Left lung (tissue), 10 donors: Measurements from ENCODE around the gene PEX26. TPM values are rescaled to one million over a fixed set of nuclear protein-coding genes. Genes with fewer than 3 reads are reported as not detected.
A peak's percentile ranks its signal among the peaks of the same experiment; 100 is the strongest.

ENCODE experiments used
- ATAC-seq: fragments of 200-7000 bp; cut with Tn5 transposase; one replicate; pipeline ENCODE4 v1.9.1; 2020; ENCODE audit warnings: moderate library complexity
- DNase-seq, 4 donors: peaks; one replicate each; pipeline ENCODE4 v3.0.0-alpha.2; 2013 to 2020
- H3K27ac ChIP-seq, 2 donors: fragments of 200-600 bp; sonication (generic) in 1 of 2; one replicate each; pipeline versions ENCODE4 v1.5.0 to v1.8.0; 2020 to 2021
- H3K27me3 ChIP-seq, 2 donors: fragments of 200-600 bp; sonication (generic) in 1 of 2; one replicate each; pipeline versions ENCODE4 v1.5.0 to v1.8.0; 2020 to 2021
- H3K36me3 ChIP-seq, 2 donors: fragments of 200-600 bp; sonication (generic) in 1 of 2; one replicate each; pipeline versions ENCODE4 v1.5.0 to v1.8.0; 2020 to 2021
- H3K4me1 ChIP-seq, 2 donors: fragments of 200-600 bp; one replicate each; pipeline ENCODE4 v1.8.0; 2021
- H3K4me3 ChIP-seq, 2 donors: fragments of 200-600 bp; sonication (generic) in 1 of 2; one replicate each; pipeline versions ENCODE4 v1.5.0 to v1.8.0; 2020 to 2021; ENCODE audit warnings: mild to moderate bottlenecking in 1 of 2
- H3K9me3 ChIP-seq, 2 donors: fragments of 200-600 bp; sonication (generic) in 1 of 2; one replicate each; pipeline versions ENCODE4 v1.5.0 to v1.8.0; 2020 to 2021
- intact Hi-C, 2 donors: fragments of 100-400 bp; cut with DNase I; formaldehyde crosslinking; loops; one replicate each; pipeline versions ENCODE4 v1.11.2 to v1.14.2; 2022
- polyA plus RNA-seq, 6 donors: library from polyadenylated mRNA; unstranded; fragments of 120-200 nt; gene quantifications; one replicate each; pipeline ENCODE4 v1.2.1, GENCODE V29; 2013; ENCODE audit not compliant: insufficient read length in 6 of 6
- total RNA-seq, 2 donors: library from RNA; stranded (reverse); fragmentation: NEBNext Ultra II Directional; extraction: Animal tissue kit (Norgen Biotek cat#: 25700); gene quantifications; one replicate each; pipeline ENCODE4 v1.2.1, GENCODE V29; 2021
- TF ChIP-seq, protein P1 (sequence below), 2 donors: fragments of 200-600 bp; sonication (generic) in 1 of 2; IDR thresholded peaks; one replicate each; pipeline versions ENCODE4 v1.5.0 to v1.8.0; 2021; ENCODE audit warnings: antibody characterized with exemption in 2 of 2
- donor health status: DM: no; HTN: yes; CAD: no.
- donor health status: DM: no; HTN: no; CAD: no.

Gene PEX26
- total and polyA plus RNA-seq, 8 donors, result 21.8 to 39.4 (median 26.8) TPM

DNA sequence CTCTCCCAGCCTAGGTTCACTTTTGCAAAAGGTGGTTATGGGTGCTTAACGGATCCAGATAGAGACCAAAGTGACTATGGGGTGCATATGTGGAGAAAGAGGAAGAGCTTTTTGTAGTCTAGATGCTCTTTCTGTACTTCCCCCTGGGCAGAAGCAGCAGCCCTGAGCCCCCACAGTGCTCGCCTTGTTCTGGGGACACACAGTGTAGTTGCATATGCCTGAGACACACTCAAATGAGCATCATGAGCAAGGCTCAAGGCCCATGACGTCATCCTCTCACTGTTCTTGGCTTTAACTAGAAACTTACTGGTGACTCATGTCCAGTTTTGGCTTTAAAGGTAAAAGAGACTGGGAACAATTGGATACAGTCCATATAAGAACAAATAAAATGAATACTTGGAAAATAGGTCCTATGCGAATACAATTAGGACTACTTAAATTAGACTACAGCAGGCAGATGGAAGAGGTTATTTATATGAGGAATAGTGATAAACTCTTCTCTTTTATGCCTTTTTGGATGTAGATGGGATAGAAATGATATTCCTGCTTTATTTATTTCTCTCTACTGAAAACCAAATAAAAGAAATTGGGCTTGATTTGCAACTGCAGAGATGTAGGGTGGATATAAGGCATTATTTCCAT lies 20.1 kb upstream of the PEX26 start:
- intact Hi-C loops, result no loop called here
- Histone ChIP-seq H3K9me3 (no peaks in the 10 kb centered on the region), H3K27ac (peak overlapping the region in 1 of 2 donors; percentile 59), H3K4me3 (no peak overlapping the region), H3K36me3 (no peaks in the 10 kb centered on the region), H3K27me3 (no peaks in the 10 kb centered on the region), H3K4me1 (peaks cover 0 to 2% of the 10 kb centered on the region in 2 donors)
- peak; percentile 71 for ATAC-seq
- peak in 2 of 4 donors; percentile 13 to 77 for DNase-seq
- TF ChIP-seq, protein P1, sequence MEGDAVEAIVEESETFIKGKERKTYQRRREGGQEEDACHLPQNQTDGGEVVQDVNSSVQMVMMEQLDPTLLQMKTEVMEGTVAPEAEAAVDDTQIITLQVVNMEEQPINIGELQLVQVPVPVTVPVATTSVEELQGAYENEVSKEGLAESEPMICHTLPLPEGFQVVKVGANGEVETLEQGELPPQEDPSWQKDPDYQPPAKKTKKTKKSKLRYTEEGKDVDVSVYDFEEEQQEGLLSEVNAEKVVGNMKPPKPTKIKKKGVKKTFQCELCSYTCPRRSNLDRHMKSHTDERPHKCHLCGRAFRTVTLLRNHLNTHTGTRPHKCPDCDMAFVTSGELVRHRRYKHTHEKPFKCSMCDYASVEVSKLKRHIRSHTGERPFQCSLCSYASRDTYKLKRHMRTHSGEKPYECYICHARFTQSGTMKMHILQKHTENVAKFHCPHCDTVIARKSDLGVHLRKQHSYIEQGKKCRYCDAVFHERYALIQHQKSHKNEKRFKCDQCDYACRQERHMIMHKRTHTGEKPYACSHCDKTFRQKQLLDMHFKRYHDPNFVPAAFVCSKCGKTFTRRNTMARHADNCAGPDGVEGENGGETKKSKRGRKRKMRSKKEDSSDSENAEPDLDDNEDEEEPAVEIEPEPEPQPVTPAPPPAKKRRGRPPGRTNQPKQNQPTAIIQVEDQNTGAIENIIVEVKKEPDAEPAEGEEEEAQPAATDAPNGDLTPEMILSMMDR (IDR thresholded peaks at IDR 0.05), result no peak

GRCh38 chr22:18058371-18059093 lies 19.3 kb upstream of the PEX26 start:
- Histone ChIP-seq H3K4me3 (no peak overlapping the region), H3K9me3 (no peaks in the 10 kb centered on the region), H3K36me3 (no peaks in the 10 kb centered on the region), H3K27me3 (no peaks in the 10 kb centered on the region), H3K27ac (no peak overlapping the region), H3K4me1 (peaks cover 0 to 2% of the 10 kb centered on the region in 2 donors)
- intact Hi-C loops, result no loop called here
- TF ChIP-seq, protein P1 (IDR thresholded peaks at IDR 0.05), result no peak
- ATAC-seq (no peak), DNase-seq (no peak)

DNA sequence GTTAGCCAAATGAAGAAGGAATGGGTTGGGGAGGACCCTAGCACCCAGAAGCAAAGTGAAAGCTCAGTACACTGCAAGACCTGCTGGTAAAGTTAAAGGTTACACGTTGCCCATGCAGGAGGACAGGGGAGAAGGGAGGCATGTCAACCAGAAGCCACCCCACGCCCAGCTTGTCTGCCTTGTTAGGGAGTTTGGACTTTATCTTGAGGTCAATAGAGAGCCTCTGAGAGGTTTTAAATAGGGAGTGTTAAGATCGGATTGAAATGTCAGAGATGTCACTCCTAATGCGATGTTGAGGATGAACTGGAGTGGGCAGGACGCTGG lies 18.7 kb upstream of the PEX26 start:
- TF ChIP-seq, protein P1 (IDR thresholded peaks at IDR 0.05), result no peak
- H3K4me1 ChIP-seq, result peaks cover 0 to 2% of the 10 kb centered on the region in 2 donors
- intact Hi-C loops, result no loop called here

DNA sequence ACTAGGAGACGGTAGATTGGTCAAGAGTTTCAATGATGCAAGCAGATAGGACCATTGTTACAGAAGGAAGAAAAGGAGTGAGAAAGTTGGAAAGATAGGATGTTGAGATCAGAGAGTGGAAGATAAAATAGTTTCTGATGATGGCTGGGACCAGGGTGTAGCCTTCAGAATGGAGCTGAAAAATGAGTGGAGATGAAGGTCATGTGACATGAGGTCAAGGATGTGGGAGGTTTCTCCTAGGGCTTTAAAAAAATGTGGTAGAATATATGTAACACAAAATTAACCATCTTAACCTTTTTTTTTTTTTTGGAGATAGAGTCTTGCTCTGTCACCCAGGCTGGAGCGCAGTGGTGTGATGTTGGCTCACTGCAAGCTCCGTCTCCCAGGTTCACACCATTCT lies 18.3 kb upstream of the PEX26 start:
- H3K4me1 ChIP-seq, result peaks cover 0 to 2% of the 10 kb centered on the region in 2 donors
- no peaks in the 10 kb centered on the region for H3K9me3 ChIP-seq
- DNase-seq (no peak), ATAC-seq (no peak)
- TF ChIP-seq, protein P1 (IDR thresholded peaks at IDR 0.05), result no peak
- no peak overlapping the region for H3K4me3 ChIP-seq
- intact Hi-C loops, result no loop called here
- H3K27ac ChIP-seq, result no peak overlapping the region
- no peaks in the 10 kb centered on the region for H3K36me3 ChIP-seq
- peaks cover 0 to 4% of the 10 kb centered on the region in 2 donors for H3K27me3 ChIP-seq

More for the DNA sequence above, 18.7 kb upstream of the PEX26 start:
- no peak for DNase-seq
- Histone ChIP-seq H3K4me3 (no peak overlapping the region), H3K9me3 (no peaks in the 10 kb centered on the region), H3K36me3 (no peaks in the 10 kb centered on the region), H3K27me3 (peaks cover 0 to under 1% of the 10 kb centered on the region in 2 donors), H3K27ac (no peak overlapping the region)
- ATAC-seq, result no peak

DNA sequence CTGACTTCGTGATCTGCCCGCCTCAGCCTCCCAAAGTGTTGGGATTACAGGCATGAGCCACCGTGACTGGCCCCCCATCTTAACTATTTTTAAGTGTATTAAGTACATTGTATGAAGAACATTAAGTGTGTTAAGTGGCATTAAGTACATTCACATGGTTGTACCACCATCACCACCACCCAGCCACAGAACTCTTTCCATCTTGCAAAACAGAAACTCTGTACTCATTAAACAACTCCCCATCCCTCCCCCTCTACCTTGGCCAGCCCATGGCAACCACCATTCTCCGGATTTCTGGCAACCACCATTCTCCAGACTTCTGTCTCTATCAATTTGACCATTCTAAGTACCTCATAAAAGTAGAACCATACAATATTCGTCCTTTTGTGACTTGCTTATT lies 17.8 kb upstream of the PEX26 start:
- no peak for ATAC-seq
- Histone ChIP-seq H3K9me3 (no peaks in the 10 kb centered on the region), H3K27ac (no peak overlapping the region), H3K4me3 (no peak overlapping the region), H3K4me1 (peaks cover 0 to 2% of the 10 kb centered on the region in 2 donors), H3K36me3 (no peaks in the 10 kb centered on the region), H3K27me3 (peaks cover 0 to 8% of the 10 kb centered on the region in 2 donors)
- intact Hi-C loops, result no loop called here
- TF ChIP-seq, protein P1 (IDR thresholded peaks at IDR 0.05), result no peak
- DNase-seq, result no peak
